Glutamatergic neuron (in vitro differentiated cells): Measurements from ENCODE around the gene MYOF. TPM values are rescaled to one million over a fixed set of nuclear protein-coding genes. Genes with fewer than 3 reads are reported as not detected.

ENCODE experiments used
- DNase-seq: peaks from one replicate; pipeline ENCODE4 v3.0.0; 2022
- H3K27ac Mint-ChIP-seq: one replicate; pipeline ENCODE4 v1.8.0; 2020; ENCODE audit warnings: mild to moderate bottlenecking, mixed read lengths, inconsistent platforms; ENCODE audit not compliant: unreplicated experiment
- H3K27me3 Mint-ChIP-seq: one replicate; pipeline ENCODE4 v1.8.0; 2020; ENCODE audit warnings: mild to moderate bottlenecking, moderate library complexity, mixed read lengths, inconsistent platforms; ENCODE audit not compliant: unreplicated experiment
- H3K36me3 Mint-ChIP-seq: one replicate; pipeline ENCODE4 v1.8.0; 2020; ENCODE audit warnings: mild to moderate bottlenecking, mixed read lengths, inconsistent platforms; ENCODE audit not compliant: unreplicated experiment
- H3K4me1 Mint-ChIP-seq: one replicate; pipeline ENCODE4 v1.8.0; 2020; ENCODE audit warnings: mild to moderate bottlenecking, low read depth, mixed read lengths, inconsistent platforms; ENCODE audit not compliant: unreplicated experiment
- H3K4me3 Mint-ChIP-seq: one replicate; pipeline ENCODE4 v1.8.0; 2020; ENCODE audit warnings: mild to moderate bottlenecking, mixed read lengths, inconsistent platforms; ENCODE audit not compliant: unreplicated experiment
- H3K9me3 Mint-ChIP-seq: one replicate; pipeline ENCODE4 v1.8.0; 2020; ENCODE audit warnings: mild to moderate bottlenecking, moderate library complexity, mixed read lengths, inconsistent platforms; ENCODE audit not compliant: unreplicated experiment
- total RNA-seq: library from RNA; stranded (reverse); fragmentation: NEBNext Ultra II Directional; extraction: Animal tissue kit (Norgen Biotek cat#: 25700); gene quantifications from one replicate; pipeline ENCODE4 v1.2.1, GENCODE V29; 2021; ENCODE audit not compliant: unreplicated experiment
- TF ChIP-seq, protein P1 (sequence below): fragments of 200-600 bp; sonication (generic); IDR thresholded peaks from one replicate; pipeline ENCODE4 v1.5.0; 2021; ENCODE audit not compliant: partially characterized antibody, unreplicated experiment

The MYOF gene
- total RNA-seq, 1 donor from 2014 or later = 0.42 TPM

- H3K27ac Mint-ChIP-seq = no peak overlapping the region
- peaks cover 1% of the 10 kb centered on the region for H3K27me3 Mint-ChIP-seq
- H3K9me3 Mint-ChIP-seq = no peaks in the 10 kb centered on the region
- no peak for DNase-seq
- H3K4me3 Mint-ChIP-seq = no peak overlapping the region
- peaks cover 2% of the 10 kb centered on the region for H3K36me3 Mint-ChIP-seq
- H3K4me1 Mint-ChIP-seq = no peaks in the 10 kb centered on the region
- TF ChIP-seq, protein P1, sequence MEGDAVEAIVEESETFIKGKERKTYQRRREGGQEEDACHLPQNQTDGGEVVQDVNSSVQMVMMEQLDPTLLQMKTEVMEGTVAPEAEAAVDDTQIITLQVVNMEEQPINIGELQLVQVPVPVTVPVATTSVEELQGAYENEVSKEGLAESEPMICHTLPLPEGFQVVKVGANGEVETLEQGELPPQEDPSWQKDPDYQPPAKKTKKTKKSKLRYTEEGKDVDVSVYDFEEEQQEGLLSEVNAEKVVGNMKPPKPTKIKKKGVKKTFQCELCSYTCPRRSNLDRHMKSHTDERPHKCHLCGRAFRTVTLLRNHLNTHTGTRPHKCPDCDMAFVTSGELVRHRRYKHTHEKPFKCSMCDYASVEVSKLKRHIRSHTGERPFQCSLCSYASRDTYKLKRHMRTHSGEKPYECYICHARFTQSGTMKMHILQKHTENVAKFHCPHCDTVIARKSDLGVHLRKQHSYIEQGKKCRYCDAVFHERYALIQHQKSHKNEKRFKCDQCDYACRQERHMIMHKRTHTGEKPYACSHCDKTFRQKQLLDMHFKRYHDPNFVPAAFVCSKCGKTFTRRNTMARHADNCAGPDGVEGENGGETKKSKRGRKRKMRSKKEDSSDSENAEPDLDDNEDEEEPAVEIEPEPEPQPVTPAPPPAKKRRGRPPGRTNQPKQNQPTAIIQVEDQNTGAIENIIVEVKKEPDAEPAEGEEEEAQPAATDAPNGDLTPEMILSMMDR = no peak
Observed at GRCh38 chr10:93514521-93514920, 32.4 kb upstream of the MYOF start.

- TF ChIP-seq, protein P1 = no peak
- Mint-ChIP-seq H3K4me1 (no peaks in the 10 kb centered on the region), H3K36me3 (no peaks in the 10 kb centered on the region), H3K4me3 (no peak overlapping the region), H3K27me3 (peaks cover 1% of the 10 kb centered on the region), H3K9me3 (no peaks in the 10 kb centered on the region), H3K27ac (no peak overlapping the region)
- DNase-seq = no peak
Observed at GRCh38 chr10:93513091-93513490, 31.0 kb upstream of the MYOF start.

- DNase-seq = no peak
- H3K4me1 Mint-ChIP-seq = no peaks in the 10 kb centered on the region
- H3K9me3 Mint-ChIP-seq = no peaks in the 10 kb centered on the region
- TF ChIP-seq, protein P1 = no peak
- no peak overlapping the region for H3K27ac Mint-ChIP-seq
- no peak overlapping the region for H3K4me3 Mint-ChIP-seq
- H3K27me3 Mint-ChIP-seq = peaks cover 1% of the 10 kb centered on the region
- H3K36me3 Mint-ChIP-seq = no peaks in the 10 kb centered on the region
Observed at GRCh38 chr10:93512565-93512964, 30.4 kb upstream of the MYOF start.

- Mint-ChIP-seq H3K27me3 (peaks cover 2% of the 10 kb centered on the region), H3K36me3 (no peaks in the 10 kb centered on the region), H3K9me3 (no peaks in the 10 kb centered on the region), H3K4me3 (no peak overlapping the region), H3K27ac (no peak overlapping the region), H3K4me1 (no peaks in the 10 kb centered on the region)
- DNase-seq = no peak
- TF ChIP-seq, protein P1 = no peak
Observed at GRCh38 chr10:93509816-93510215, 27.7 kb upstream of the MYOF start.

- no peaks in the 10 kb centered on the region for H3K9me3 Mint-ChIP-seq
- H3K4me3 Mint-ChIP-seq = no peak overlapping the region
- DNase-seq = no peak
- TF ChIP-seq, protein P1 = no peak
- H3K27ac Mint-ChIP-seq = no peak overlapping the region
- H3K36me3 Mint-ChIP-seq = no peaks in the 10 kb centered on the region
- no peaks in the 10 kb centered on the region for H3K4me1 Mint-ChIP-seq
- peaks cover 2% of the 10 kb centered on the region for H3K27me3 Mint-ChIP-seq
Observed at GRCh38 chr10:93505075-93505474, 22.9 kb upstream of the MYOF start.
